Activated CD4-positive, alpha-beta T cell treated with anti-CD3 and anti-CD28 coated beads, Interleukin-2, Interleukin-4, amounts not matched to agents 100 ng/mL and 50 ng/mL, durations not matched to agents 16 hours and 8 hours (primary cell): ENCODE measurements around the gene COX5B.
A peak's percentile ranks its signal among the peaks of the same experiment; 100 is the strongest.
"Not testable (repeated sequence)": the region's sequence is repeated elsewhere in the genome, so short reads cannot be mapped to it uniquely, and the experiment has no call there.

Experiments used
- DNase-seq: peaks from one replicate; pipeline ENCODE4 v3.0.0-alpha.2; 2020; ENCODE audit warnings: low spot score

COX5B gene

GRCh38 chr2:97673182-97673914 is 27.5 kb downstream of the COX5B start:
- DNase-seq: no peak

- DNase-seq: no peak
These were observed 28.0 kb downstream of the COX5B start for GRCh38 chr2:97673915-97674283.

GRCh38 chr2:97675430-97676113 is 29.7 kb downstream of the COX5B start:
- DNase-seq: no peak

GRCh38 chr2:97676620-97677019 is 30.8 kb downstream of the COX5B start:
- DNase-seq: peak; percentile 32

GRCh38 chr2:97677480-97677879 is 31.6 kb downstream of the COX5B start:
- no peak for DNase-seq

GRCh38 chr2:97678298-97678697 is 32.4 kb downstream of the COX5B start:
- no peak for DNase-seq

- not testable (repeated sequence) for DNase-seq
These were observed 41.4 kb downstream of the COX5B start for GRCh38 chr2:97687235-97687634.

GRCh38 chr2:97688062-97688827 is 42.4 kb downstream of the COX5B start:
- DNase-seq: peak; percentile 75

GRCh38 chr2:97691166-97691565 is 45.3 kb downstream of the COX5B start:
- no peak for DNase-seq

GRCh38 chr2:97693476-97693875 is 47.6 kb downstream of the COX5B start:
- no peak for DNase-seq

GRCh38 chr2:97695744-97696143 is 49.9 kb downstream of the COX5B start:
- DNase-seq: no peak

- peak; percentile 93 for DNase-seq
These were observed 51.7 kb downstream of the COX5B start for GRCh38 chr2:97697252-97698235.
